HG03139 (cell line): ENCODE results near the gene SSNA1.
A peak's percentile ranks its signal among the peaks of the same experiment; 100 is the strongest.

Experiments
- ATAC-seq: cut with Tn5 transposase; IDR thresholded peaks from one replicate; pipeline ENCODE4 v1.9.1; 2021; ENCODE audit not compliant: unreplicated experiment

Gene SSNA1

DNA sequence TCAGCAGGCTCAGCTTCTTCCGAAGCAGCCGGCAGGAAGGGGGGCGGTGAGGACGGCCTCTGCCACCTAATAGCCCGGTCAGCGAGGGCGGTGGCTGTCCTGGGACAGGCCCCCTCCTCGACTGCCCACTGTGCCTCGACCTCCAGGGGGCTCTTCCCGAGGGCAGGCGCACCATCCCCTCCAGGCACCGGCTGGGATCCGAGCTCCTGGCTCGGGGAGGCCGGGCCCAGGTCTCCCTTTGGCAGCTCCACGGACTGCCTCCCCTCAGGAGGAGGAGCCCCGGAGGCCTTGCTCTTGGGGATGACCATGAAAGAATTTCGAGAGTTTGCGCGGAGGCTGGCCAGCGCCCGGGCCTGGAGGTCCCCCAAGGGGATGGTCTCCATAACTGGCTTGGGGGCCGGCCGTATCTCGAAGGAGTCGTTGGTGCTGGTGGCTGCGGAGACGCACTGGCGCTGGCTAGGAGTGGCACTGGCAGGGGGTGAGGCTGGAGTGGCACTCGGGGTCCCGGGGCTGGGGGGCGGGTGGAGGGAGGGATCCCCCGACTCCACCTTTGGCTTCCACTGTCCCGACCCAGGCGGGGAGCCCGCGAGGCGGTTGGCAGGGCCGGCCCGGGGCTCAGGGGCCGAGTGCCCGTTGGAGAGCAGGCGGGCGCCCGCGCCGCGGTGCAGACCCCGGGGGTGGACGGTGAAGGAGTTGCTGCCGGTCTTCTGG, 11.1 kb downstream of the SSNA1 start:
- ATAC-seq = no peak

DNA sequence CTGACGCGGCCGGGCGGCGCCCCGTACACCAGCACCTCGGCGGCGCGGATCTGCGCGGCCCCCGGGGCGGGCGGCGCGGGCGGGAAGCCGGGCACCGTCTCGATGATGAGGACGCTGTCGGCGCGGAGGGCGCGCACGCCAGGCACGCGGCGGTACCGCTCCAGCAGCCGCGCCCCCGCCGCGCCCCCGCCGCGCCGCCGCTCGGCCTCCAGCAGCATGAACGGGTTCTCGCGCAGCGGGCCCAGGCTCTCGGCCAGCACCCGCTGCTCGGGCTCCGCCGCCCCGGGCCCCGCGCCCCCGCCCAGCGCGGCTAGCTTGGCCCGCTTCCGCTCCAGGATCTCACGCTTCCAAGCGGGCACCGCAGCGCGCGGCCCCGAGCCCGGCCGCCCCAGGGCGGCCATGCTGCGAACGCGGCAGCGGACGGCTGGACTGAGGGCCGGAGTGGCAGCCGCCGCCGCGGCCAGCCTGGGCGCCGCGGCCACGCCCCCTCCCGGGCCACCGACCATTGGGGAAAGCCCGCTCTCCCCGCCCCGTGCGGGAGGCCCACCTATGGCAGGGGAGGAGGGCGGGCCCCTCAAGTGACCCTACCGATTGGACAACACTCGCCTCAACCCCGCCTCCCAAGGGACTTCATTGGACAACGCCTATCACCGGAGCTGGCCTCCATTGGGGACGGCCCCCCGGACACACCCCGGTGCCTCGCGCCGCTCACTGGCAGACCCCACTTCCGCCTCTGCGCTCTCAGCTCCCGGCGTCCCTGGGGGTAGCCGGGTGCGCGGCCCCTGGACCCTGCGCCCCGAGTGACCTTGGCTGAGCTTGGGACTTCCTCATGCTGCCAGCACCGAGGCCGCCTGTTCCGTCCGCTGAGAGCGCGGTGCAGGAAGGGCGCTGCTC, 12.1 kb downstream of the SSNA1 start, which contains the start of gene TPRN:
Gene TPRN (minus strand): TSS at position 431 of the 894 bp plus-strand sequence. CDS start 30 bp downstream, at position 401.
- peak; percentile 85 for ATAC-seq

DNA sequence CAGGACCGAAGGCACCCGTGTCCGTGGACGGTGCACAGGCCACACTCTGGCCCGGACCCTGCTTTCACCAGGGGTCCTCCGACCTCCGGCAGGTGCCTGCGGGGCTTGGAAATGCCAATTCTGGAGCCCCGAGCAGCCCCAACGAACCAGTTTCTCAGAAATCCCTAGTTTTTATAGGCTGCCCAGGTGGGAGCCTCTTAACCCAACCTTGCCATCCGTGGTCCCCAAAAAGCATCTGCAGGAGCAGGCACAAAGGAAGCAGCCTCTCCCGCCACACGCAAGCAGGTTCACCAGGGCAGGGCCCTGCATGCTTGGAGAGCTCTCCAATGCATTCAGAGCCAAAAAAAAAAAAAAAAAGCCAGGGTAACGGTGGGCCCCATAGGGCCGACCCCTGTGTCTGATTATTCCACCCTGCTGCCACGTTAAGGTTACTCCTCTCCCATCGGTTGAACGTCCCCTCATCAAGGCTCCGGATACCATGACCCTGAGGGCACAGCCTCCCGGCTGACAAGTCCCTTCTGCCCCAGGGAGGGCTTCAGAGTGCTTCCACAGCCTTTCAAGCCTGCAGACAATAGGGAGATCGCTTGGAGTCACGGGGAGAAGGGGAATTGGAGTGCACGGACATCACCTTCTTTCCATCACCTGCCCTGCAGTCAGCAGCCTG, 12.9 kb downstream of the SSNA1 start:
- ATAC-seq = no peak

DNA sequence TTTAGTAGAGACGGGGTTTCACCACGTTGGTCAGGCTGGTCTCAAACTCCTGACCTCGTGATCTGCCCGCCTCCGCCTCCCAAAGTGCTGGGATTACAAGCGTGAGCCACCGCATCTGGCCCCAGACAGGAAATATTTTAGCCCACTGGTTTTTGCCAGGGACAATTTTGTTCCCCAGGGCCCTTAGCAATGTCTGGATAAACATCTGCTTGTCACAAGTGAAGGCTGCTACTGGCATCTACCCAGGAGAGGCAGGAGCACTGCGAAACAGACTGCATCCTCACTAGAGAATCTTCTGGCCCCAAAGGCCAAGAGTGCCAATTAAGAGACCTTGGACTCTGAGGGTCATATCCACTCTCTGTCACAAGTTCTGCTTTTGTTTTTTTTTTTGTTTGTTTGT, 14.5 kb downstream of the SSNA1 start:
- ATAC-seq = no peak

DNA sequence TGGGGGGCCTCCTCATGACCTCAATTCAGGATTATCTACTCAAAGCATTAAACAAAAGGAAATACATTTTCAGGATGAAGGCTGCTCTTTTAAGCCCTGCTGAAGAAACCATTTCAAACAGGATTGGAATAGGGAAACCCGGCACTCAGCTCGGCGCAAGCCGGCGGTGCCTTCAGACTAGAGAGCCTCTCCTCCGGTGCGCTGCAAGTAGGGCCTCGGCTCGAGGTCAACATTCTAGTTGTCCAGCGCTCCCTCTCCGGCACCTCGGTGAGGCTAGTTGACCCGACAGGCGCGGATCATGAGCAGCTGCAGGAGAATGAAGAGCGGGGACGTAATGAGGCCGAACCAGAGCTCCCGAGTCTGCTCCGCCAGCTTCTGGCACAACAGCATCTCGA, 16.3 kb downstream of the SSNA1 start:
- ATAC-seq = no peak

DNA sequence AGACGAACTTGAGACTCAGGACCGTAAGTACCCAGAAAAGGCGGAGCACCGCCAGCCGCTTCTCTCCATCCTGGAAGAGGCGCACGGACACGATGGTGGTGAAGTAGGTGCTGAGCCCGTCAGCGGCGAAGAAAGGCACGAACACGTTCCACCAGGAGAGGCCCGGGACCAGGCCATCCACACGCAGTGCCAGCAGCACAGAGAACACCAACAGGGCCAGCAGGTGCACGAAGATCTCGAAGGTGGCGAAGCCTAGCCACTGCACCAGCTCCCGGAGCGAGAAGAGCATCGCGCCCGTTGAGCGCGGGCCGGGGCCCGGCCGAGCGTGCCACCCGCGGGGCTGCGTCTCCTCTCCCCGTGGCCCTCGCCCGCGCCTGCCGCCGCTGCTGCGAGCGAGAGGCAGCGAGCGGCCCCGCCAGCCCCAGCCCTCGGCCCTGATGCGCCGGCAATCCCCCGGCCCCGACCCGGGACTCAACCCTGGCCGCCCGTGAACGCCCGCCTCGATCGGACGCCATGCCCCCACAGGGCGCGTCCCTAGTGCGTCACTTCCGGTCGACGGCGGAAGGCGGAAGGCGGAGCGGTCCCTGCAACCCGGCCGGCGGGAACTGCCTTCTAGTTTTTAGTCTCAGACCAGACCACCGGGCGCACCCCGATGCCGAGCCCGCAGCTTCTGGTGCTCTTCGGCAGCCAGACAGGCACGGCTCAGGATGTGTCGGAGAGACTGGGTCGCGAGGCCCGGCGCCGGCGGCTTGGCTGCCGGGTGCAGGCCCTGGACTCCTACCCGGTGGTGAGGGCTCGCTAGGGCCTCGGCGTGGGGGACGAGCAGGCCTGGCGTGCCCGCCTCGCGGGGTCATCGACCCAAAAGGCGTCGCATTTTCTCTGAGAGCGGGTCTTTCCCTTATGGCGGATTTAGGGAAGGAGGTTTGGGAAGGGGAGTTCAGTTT, 16.9 kb downstream of the SSNA1 start, which contains the start of the genes NDOR1 and TMEM203:
Gene NDOR1 (plus strand): TSS at position 575 of the 944 bp plus-strand sequence. CDS start 78 bp downstream, at position 653.
Gene TMEM203 (minus strand): TSS at position 523 of the 944 bp plus-strand sequence. CDS start 234 bp downstream, at position 289.
- ATAC-seq = no peak

DNA sequence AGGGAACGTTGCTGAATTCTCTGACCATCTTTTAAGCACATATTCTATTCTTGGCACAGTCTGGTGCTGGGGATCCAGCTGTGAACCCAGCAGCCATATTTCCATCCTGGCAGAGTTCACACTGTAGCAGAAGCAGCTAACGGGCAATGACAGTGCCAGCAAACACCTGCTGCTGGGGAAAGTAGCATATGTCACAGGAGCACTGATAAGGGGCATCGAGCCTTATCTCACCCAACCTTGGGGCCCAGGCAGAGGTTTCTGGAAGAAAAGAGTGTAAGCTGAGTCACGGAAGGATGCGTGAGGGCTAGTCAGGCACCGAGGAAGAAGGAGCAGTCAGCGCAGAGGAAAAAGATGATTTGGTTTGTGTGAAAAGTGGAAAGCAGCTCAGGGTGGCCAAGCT, 18.1 kb downstream of the SSNA1 start:
- no peak for ATAC-seq

DNA sequence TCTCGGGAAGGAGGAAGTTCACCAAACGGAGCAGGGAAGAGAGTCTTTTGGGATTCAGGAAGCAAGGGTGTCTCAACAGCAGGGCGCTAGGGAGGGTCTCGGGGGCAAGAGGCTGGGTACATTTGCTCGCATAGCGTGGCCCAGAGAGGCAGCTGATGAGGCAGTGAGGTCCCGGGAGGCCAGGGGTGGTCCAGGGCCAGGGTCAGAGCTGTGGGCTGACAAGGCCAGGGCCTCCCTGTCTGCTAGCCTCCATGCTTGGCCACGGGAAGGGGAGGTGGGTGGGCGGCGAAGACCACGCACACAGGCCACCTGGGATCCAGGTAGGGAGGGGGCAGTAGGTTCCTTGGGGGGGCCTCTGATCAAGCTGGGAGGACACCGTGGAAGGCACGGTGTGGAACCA, 23.1 kb downstream of the SSNA1 start:
- ATAC-seq = no peak

DNA sequence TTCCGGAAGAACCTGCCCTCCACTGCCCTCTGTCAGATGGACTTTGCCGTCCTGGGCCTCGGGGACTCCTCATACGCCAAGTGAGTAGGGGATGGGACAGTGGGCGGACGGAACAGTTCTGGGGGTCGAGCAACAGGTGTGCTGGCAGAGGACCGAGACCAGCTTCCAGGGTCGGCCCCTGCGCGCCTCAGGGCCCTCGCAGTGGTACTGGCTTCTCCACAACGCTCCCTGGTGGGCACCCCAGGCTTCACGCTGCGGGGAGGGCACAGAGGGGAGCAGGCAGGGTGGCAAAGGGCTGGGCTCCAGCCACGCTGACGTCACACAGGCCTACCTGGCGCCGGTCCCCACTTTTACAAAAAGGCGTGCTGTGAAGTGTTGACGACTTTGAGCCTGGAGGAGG, 24.0 kb downstream of the SSNA1 start:
- ATAC-seq = no peak

DNA sequence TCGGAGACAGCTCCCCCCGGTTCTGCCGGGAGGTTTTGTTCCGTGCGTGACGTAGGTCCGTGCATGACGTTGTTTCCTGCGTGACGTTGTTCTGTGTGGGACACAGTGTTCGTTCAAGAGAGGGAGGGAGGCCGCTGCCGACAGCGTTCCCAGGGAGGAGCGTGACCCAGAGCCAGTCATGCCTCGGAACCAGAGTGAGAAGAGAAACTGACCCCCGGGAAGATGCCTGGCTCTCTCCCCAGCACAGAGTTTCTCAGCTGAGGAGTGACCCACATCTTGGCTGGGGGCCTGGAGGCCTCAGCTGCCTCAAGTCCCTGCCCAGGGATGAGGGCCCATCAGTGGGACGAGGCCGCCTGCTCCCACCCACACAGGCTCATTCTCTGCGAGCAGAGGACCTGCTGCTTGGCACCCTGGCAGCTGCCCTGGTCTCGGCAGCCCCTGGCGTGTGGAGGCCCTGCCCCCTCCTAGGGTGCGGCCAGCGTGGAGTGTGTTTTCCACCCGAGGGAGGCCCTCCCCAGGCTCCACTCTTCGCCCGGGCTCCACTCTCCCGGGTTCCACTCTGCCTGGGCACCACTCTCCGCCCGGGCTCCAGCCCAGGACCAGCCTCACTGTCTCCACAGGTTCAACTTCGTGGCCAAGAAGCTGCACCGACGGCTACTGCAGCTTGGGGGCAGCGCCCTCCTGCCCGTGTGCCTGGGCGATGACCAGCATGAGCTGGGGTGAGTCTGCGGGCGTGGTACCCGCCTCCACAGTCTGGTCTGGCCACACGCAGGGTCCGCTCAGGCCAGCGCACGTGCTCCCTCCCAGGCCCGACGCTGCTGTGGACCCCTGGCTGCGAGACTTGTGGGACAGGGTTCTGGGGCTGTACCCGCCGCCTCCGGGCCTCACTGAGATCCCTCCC, 24.9 kb downstream of the SSNA1 start:
- no peak for ATAC-seq

DNA sequence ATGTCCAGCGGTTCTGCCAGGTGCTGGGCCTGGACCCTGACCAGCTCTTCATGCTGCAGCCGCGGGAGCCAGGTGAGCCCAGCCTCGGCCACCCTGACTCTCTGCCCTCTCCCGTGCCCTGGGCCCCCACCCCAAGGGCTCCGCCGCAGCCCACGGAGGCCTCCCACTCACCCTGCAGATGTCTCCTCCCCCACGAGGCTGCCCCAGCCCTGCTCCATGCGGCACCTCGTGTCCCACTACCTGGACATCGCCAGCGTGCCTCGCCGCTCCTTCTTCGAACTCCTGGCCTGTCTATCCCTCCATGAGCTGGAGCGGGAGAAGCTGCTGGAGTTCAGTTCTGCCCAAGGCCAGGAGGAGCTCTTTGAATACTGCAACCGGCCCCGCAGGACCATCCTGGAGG, 26.1 kb downstream of the SSNA1 start:
- no peak for ATAC-seq

DNA sequence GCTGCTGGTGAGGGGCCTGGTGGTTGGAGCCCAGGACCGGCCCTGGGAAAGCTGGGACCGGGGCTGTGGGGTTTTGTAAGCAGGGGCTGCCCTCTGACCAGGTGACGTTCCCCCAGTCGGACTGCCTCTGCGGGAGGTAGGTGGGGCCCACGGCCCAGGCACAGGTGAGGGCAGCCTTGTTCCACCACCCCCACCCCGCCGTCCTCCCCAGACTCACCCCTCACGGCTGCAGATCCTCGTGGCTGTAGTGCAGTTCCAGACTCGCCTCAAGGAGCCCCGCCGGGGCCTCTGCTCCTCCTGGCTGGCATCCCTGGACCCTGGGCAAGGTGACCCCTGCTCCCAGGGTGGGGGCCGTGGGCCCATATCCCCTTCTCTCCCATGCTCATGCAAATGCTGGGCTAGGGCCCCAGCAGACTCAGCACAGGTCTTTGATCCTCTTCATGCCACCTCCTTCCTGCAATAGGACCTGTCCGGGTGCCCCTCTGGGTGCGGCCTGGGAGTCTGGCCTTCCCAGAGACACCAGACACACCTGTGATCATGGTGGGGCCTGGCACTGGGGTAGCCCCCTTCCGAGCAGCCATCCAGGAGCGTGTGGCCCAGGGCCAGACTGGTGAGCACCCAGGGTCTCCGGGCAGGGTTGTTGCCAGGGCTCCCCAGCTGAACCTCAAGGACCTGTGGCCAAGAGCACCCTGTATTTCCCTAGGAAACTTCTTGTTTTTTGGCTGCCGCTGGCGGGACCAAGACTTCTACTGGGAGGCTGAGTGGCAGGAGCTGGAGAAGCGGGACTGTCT, 26.9 kb downstream of the SSNA1 start:
- no peak for ATAC-seq

DNA sequence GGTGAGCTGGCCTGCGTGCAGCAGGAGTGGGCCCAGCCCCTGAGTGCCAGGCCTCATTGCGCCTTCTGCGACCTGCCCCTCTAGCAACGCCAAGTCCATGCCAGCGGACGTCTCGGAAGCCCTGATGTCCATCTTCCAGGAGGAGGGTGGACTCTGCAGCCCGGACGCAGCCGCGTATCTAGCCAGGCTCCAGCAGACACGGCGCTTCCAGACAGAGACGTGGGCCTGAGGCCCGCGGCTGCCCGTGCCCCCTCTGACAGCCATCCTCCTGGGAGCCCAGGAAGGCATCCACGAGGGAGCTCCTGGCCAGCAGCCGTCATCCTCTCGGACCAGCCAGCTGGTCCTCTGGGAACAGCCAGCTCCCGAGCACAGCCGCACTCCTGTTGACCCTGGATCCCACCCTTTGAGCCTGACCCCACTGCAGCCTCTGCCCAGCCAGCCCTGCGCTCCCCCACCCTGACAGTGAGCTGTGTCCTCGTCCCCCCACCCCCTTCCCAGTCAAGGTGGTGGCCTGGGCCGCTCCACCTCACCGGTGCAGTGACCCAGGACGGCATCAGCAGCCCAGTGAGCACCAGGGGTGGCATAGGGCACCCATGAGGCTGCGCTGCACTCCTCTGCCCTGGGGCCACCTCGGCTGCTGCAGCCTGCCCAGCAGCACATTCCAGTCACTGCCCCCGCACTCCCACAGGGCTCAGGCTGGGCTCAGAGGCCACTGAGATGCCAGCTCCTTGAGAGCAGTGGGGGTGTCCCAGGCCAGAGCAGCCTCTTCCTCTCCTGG, 27.9 kb downstream of the SSNA1 start:
- no peak for ATAC-seq

DNA sequence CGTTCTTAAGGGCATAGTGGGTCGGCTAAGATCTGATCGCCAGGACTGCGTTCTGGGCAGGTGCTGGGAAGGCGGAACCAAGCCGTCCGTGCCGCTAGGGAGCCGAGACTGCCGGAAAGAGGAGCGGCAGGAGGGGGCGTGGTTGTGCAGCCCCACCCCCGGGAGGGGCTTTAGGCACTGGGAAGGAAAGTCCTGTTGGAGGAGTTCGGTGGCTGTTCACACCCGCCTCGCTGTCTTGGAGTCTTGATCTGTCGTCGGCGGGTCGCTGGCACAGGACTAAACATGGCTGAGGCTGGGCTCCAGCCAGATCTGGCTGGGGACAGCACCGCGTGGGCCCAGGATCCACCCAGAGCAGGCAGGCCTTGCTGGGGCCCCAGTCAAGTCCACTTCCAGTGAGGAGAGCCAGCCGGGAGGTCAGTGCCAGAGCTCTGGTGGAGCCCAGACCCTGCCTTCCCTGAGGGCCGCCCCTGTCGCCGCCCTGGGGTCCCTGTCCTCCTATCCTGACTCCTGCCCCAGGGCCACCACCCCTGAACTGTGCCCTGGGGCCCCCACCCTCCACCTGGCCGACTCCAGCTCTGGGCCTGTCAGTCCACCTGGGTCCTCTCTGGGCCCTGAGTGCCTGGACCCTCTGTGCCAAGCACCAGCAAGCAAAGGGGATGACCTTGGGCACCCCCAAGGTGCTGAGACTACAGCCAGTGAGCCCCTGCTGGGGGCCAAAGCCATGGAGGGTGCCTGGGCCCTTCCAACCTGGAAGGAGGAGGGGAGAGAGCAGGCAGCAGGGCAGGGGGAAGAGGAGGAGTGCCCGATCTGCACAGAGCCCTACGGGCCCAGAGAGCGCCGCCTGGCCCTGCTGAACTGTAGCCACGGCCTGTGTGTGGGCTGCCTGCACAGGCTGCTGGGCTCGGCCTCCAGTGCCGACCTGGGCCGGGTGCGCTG, 29.1 kb downstream of the SSNA1 start:
- no peak for ATAC-seq

DNA sequence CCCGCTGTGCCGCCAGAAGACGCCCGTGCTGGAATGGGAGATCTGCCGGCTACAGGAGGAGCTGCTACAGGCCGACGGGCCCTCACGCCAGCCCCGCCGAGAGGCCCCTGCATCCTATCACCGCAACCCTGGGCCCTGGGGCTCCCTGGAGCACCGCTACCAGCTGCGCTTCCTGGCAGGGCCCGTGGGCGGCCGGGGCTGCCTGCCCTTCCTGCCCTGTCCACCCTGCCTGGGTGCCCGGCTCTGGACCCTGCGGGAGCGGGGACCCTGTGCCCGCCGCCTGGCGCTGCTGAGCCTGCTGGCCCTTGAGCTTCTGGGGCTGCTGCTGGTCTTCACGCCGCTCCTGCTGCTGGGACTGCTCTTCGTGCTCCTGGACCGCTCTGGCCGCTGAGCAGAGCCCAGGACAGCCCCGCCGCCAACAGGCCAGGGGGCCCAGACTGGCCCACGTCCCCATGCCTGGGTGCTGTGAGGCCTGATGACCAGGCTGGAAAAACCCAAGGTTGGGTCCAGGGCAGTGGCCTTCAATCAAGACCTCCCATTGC, 29.8 kb downstream of the SSNA1 start:
- no peak for ATAC-seq

DNA sequence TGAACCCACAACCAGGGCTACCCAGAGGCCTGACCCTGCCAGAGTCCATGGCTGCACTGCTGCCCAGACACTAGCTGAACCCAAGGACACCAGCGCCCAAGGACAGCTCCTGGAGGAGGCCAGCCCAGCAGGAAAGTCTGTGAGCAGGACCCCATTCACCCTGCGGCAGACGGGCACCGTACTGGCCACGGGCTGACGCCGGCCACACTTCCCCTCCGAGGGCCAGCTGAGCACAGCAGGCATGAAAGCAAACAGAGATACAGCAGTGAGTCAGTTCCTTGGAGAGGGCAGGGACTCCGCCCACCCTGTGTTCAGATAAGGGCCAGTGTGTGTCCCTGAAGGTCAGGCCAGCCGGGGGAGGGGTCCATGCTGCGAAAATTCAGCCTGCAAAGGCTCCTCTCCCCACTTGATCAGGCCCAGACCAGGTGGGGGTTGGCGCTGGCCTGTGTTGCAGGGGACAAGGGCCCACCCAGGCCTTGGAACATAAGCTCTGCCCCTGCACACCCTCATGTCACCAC, 30.3 kb downstream of the SSNA1 start:
- ATAC-seq = no peak
